GM19043 (cell line): Measurements from ENCODE around the gene DND1.
A peak's percentile ranks its signal among the peaks of the same experiment; 100 is the strongest.
"Not testable (repeated sequence)": the region's sequence is repeated elsewhere in the genome, so short reads cannot be mapped to it uniquely, and the experiment has no call there.

Source experiments
- ATAC-seq: cut with Tn5 transposase; IDR thresholded peaks from one replicate; pipeline ENCODE4 v1.9.1; 2021; ENCODE audit warnings: low read depth; ENCODE audit not compliant: unreplicated experiment

Gene DND1

DNA sequence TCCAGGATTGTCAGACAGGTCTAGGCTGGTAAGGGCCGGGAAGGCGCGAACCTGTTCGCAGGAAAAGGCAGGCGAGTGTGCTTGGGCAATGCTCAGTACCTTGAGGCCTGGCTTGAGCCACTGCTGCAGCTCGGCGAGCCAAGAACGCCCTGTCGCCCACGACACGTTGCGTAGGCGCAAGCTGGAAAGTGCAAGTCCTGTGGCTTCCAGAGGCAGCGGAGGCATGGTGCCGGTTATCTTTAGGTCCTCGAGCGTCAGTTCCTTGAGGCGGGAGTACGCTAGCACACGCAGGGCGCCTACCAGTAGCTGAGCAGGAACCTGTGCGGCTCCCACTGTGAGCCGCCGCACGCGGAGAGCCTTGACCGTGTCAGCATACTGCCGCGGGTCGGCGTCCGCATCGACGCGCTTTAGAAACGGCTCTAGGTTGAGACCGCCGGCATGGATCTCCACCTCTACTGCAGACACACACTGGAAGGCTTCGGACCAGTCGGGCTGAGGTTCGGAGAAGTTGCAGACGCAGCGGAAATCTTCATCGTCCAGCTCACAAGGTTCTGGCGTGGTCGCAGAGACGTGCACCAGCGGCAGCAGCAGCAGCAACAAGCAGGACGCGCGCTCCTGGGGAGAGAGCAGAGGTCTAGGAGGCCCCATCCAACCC lies 40.9 kb downstream of the DND1 start:
- peak; percentile 50 for ATAC-seq

DNA sequence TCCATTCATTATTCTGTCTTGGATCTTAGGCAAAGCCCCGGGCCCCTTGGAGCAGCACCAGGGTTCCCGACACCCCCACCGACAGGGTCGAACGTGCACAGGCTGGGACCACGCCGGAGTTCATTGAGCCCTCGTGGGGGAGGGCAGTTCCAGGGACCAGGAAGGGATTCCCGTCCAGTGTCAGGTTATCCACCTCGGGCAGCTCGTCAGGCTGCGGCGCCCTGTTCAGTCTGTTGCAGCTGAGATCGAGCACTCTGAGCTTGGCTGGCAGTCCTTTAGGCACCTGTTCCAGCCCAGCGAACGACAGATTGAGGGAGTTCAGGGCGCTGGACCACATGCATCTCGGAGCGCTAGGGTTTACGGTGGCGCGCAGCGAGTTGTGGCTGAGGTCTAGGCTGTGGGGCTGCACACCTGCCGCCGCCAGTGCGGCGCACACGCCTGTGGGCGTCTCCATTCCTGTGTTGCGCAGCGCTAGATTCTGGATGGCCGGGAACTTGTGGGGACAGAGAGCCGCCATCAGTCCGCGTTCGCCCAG lies 41.5 kb downstream of the DND1 start:
- peak; percentile 34 for ATAC-seq

DNA sequence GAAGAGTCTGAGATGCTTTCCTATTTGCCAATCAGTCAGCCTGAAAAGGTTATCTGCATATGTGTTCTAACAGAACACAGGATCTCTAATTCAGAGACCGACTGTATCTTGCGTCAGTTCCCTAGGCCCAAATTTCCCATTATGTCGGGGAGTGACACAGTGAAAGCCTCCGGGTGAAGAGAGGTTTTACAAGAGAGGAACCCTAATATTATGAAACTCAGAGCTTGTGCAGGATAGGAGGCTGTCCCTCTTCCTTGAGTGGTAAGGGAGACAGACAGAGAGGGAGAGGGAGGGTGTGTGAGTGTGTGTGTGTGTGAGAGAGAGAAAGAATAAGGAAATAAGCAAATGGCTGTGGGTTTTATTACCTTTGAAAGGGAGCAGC lies 42.3 kb downstream of the DND1 start:
- ATAC-seq: no peak

DNA sequence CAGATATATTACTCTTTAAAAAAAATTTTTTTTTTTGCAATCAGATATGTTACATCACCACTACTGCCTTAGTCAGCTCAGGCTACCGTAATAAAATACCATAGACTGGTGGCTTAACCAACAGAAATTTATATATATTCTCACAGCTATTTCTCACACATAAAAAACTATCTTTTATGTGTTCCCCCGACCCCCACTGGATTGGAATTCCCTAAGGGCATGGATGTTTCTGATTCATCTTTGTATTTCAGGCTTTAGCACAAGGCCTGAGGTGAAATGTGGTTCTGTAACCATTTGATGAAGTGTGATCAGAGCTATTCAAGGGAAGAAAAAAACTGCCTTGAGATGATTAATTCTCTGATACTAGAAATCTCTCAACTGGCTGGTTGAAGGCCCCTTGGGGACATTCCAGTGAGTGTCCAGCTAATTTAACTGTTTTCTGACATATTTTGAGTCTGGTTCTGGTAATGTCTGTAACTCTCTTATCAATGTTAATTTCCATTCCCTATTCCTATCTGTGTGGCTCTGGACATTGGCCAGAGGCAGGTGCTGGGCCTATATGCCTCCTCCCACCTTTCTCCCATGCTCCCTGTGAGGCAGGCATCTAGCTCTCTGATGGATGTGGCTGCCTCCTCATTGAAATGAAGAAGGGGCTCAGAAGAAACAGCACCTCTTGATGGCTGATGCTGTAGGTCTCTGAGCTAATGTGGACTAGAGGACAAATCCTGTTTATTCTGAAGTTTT lies 42.9 kb downstream of the DND1 start:
- ATAC-seq: no peak

DNA sequence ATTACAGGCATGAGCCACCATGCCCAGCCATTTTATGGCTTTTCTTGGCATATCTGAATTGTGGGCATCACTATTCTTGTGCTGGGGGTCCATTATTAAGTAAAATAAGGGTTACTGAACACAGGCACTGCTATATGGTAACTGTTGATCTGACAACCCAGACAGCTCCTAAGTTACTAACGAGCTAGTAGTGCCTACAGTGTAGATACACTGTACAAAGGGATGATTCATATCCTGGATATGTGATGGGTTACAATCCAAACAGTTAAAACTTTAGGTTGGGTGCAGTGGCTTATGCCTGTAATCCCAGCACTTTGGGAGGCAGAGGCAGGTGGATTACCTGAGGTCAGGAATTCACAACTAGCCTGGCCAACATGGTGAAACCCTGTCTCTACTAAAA lies 44.7 kb downstream of the DND1 start:
- ATAC-seq: no peak

DNA sequence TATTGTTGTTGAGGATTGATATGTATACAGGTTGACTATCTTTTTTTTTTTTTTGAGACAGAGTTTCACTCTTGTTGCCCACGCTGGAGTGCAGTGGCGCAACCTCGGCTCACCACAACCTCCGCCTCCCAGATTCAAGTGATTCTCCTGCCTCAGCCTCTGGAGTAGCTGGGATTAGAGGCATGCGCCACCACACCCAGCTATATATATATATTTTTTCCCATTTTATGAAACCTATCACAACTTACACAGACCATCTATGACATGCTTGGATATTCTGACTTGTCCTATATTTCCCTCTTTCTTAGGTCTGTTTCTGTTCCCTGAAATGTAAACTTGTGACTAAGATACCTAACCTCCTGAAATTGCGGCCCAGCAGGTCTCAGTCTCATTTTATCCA lies 45.4 kb downstream of the DND1 start:
- no peak for ATAC-seq

DNA sequence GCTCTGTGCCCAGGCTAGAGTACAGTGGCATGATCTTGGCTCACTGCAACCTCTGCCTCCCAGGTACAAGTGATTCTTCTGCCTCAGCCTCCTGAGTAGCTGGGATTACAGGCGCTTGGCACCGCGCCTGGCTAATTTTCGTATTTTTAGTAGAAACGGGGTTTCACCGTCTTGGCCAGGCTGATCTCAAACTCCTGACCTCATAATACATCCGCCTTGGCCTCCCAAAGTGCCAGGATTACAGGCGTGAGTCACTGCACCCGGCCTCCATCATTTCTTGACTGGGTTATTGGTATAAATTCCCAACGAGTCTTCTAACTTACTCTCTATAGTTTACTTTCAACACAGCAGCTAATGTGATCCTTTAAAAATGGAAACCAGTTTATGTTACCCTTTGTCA lies 48.5 kb downstream of the DND1 start:
- not testable (repeated sequence) for ATAC-seq

DNA sequence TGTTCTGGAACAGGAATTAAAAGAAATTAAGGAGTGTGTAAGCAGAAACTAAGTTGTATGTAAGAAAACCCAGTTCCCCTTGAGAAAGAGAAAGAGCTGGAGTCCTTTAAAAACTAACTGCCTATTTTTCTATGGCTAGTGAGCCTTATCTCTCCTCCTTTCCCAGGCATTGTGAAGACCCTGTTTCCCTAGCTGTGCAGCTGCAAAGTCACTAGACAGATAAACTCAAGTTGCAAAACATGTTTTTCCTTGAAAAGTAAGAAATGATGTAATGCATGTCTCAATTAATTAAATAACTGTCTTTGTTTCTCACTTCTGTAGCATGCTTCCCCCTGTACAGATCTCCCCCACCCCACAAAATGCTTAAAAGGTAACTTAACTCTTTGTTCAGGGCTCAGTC lies 50.3 kb downstream of the DND1 start:
- ATAC-seq: not testable (repeated sequence)

DNA sequence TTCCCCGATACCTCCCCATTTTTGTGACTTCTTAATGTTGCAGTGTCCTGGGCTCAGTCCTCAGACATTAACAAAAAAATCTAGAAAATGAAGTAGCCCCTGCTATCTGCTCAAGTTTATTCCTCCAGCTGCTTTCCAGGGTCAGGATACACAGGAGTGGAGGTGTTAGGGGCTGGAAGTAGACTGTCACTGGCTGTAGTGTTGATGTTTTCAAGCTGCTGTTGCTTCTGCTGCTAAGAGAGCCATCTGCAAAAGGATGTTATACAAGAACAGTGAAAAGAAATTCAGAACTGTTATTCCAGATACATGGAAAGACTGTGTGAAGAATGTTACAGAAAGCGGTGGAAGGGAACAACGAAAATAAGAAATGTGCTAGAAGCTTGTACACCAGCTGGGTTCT lies 51.1 kb downstream of the DND1 start:
- no peak for ATAC-seq
